Medulla oblongata (tissue), 1 donor: ENCODE data around the gene TCTN1.
"Not testable (repeated sequence)": the region's sequence is repeated elsewhere in the genome, so short reads cannot be mapped to it uniquely, and the experiment has no call there.

Experiments used
- DNase-seq: peaks from one replicate; pipeline ENCODE4 v3.0.0-alpha.2; 2015; ENCODE audit errors: extremely low spot score

Gene TCTN1

GRCh38 chr12:110638796-110639195, 24.9 kb downstream of the TCTN1 start:
- DNase-seq: no peak

- peak; percentile 63 for DNase-seq
Measured at GRCh38 chr12:110639336-110640141, 25.6 kb downstream of the TCTN1 start.

- peak; percentile 57 for DNase-seq
Measured at GRCh38 chr12:110640275-110641025, 26.5 kb downstream of the TCTN1 start.

GRCh38 chr12:110641521-110641920, 27.6 kb downstream of the TCTN1 start:
- DNase-seq: no peak

- DNase-seq: no peak
Measured at GRCh38 chr12:110647631-110648040, 33.7 kb downstream of the TCTN1 start.

- peak; percentile 62 for DNase-seq
Measured at GRCh38 chr12:110649341-110649847, 35.5 kb downstream of the TCTN1 start.

GRCh38 chr12:110654238-110654637, 40.3 kb downstream of the TCTN1 start:
- DNase-seq: not testable (repeated sequence)

- DNase-seq: no peak
Measured at GRCh38 chr12:110656071-110656655, 42.2 kb downstream of the TCTN1 start.

- DNase-seq: peak; percentile 73
Measured at GRCh38 chr12:110657747-110658146, 43.8 kb downstream of the TCTN1 start.

- DNase-seq: no peak
Measured at GRCh38 chr12:110658242-110658641, 44.3 kb downstream of the TCTN1 start.

- no peak for DNase-seq
Measured at GRCh38 chr12:110658878-110659277, 44.9 kb downstream of the TCTN1 start.

- peak; percentile 50 for DNase-seq
Measured at GRCh38 chr12:110661337-110661972, 47.5 kb downstream of the TCTN1 start.

GRCh38 chr12:110666892-110667291, 53.0 kb downstream of the TCTN1 start:
- DNase-seq: no peak

GRCh38 chr12:110667671-110668070, 53.7 kb downstream of the TCTN1 start:
- no peak for DNase-seq

GRCh38 chr12:110668480-110669192, 54.7 kb downstream of the TCTN1 start:
- DNase-seq: no peak

GRCh38 chr12:110669193-110669502, 55.2 kb downstream of the TCTN1 start:
- DNase-seq: no peak

GRCh38 chr12:110670161-110670701, 56.3 kb downstream of the TCTN1 start:
- DNase-seq: no peak

GRCh38 chr12:110676171-110676570, 62.2 kb downstream of the TCTN1 start:
- DNase-seq: no peak

GRCh38 chr12:110677206-110677911, 63.4 kb downstream of the TCTN1 start:
- DNase-seq: peak; percentile 68

GRCh38 chr12:110677982-110678381, 64.1 kb downstream of the TCTN1 start:
- no peak for DNase-seq
